Measurements from ENCODE around the gene ACE.

Gene ACE

DNA sequence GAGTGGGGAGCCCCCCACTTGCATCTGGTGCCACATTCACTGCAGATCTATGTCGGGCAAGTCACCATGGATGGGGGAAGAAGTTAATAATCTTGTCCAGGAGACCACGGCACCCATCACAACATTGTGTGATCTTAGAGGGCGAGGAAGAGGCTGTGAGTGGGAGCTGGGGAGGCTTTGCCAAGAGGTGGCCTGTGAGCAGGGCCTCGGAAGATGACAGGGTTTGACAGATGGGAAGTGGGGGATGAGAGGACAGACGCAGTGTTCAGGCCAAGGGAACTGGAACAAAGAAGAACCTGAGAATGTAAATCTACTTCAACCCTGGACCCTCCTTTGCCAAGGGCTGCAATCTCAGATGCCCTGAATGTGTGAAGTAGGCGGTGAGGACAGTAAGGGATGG, 12.4 kb downstream of the ACE start:
- no peaks in the 10 kb centered on the region for H3K9me3 ChIP-seq (ENCODE audit: severe bottlenecking)
- H3K4me3 ChIP-seq (ENCODE audit: low read depth, low read length), result no peak overlapping the region
- H3K36me3 ChIP-seq, result peaks cover 2% of the 10 kb centered on the region
- TF ChIP-seq, protein P1, sequence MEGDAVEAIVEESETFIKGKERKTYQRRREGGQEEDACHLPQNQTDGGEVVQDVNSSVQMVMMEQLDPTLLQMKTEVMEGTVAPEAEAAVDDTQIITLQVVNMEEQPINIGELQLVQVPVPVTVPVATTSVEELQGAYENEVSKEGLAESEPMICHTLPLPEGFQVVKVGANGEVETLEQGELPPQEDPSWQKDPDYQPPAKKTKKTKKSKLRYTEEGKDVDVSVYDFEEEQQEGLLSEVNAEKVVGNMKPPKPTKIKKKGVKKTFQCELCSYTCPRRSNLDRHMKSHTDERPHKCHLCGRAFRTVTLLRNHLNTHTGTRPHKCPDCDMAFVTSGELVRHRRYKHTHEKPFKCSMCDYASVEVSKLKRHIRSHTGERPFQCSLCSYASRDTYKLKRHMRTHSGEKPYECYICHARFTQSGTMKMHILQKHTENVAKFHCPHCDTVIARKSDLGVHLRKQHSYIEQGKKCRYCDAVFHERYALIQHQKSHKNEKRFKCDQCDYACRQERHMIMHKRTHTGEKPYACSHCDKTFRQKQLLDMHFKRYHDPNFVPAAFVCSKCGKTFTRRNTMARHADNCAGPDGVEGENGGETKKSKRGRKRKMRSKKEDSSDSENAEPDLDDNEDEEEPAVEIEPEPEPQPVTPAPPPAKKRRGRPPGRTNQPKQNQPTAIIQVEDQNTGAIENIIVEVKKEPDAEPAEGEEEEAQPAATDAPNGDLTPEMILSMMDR (IDR thresholded peaks at IDR 0.05; ENCODE audit: low read depth, low read length), result no peak
- H3K27ac ChIP-seq, result peak overlapping the region; percentile 42
- DNase-seq, result no peak
- no peaks in the 10 kb centered on the region for H3K27me3 ChIP-seq (ENCODE audit: insufficient read depth, low read depth, severe bottlenecking)

DNA sequence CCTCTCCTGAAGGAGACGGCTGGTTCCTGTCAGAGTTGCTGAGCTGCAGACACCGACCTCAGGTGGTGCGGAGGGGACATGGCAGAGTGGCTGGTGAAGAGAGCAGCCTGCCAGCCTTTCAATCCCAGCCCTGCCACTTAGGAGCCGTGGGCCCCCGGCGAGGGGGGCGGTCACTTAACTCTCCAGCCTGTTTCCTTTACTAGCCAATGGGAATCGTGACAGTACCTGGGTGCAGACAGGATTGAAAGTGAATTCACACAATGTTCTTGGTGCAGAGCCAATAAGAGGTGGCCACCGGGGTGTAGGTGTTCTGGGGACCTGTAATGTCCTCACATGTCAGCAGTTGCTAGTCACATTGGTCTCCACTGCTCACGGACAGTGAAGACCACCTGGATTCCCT, 13.5 kb downstream of the ACE start:
- Histone ChIP-seq H3K4me3 (ENCODE audit: low read depth, low read length) (no peak overlapping the region), H3K27me3 (ENCODE audit: insufficient read depth, low read depth, severe bottlenecking) (no peaks in the 10 kb centered on the region), H3K9me3 (ENCODE audit: severe bottlenecking) (no peaks in the 10 kb centered on the region), H3K36me3 (peaks cover 2% of the 10 kb centered on the region), H3K27ac (no peak overlapping the region)
- TF ChIP-seq, protein P1 (IDR thresholded peaks at IDR 0.05; ENCODE audit: low read depth, low read length), result peak; percentile 16; the same call in 1 of the 2 replicates
- DNase-seq, result no peak

DNA sequence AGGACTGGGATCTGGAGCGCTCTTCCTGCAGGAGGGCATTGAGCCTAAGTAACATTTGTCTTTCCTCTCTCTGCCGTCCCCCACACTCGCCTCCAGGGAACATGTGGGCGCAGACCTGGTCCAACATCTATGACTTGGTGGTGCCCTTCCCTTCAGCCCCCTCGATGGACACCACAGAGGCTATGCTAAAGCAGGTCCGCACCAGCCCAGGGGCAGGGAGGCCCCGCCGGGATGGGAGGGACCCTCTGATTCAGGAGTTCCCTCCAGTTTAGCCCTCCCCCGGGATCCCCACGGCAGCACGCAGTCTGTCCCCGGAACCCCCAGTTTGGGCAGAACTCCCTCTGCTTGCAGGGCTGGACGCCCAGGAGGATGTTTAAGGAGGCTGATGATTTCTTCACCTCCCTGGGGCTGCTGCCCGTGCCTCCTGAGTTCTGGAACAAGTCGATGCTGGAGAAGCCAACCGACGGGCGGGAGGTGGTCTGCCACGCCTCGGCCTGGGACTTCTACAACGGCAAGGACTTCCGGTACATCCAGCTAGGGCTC, 14.1 kb downstream of the ACE start:
- DNase-seq, result no peak
- Histone ChIP-seq H3K36me3 (peaks cover 2% of the 10 kb centered on the region), H3K9me3 (ENCODE audit: severe bottlenecking) (no peaks in the 10 kb centered on the region), H3K4me3 (ENCODE audit: low read depth, low read length) (no peak overlapping the region), H3K27ac (no peak overlapping the region), H3K27me3 (ENCODE audit: insufficient read depth, low read depth, severe bottlenecking) (no peaks in the 10 kb centered on the region)
- TF ChIP-seq, protein P1 (IDR thresholded peaks at IDR 0.05; ENCODE audit: low read depth, low read length), result no peak

DNA sequence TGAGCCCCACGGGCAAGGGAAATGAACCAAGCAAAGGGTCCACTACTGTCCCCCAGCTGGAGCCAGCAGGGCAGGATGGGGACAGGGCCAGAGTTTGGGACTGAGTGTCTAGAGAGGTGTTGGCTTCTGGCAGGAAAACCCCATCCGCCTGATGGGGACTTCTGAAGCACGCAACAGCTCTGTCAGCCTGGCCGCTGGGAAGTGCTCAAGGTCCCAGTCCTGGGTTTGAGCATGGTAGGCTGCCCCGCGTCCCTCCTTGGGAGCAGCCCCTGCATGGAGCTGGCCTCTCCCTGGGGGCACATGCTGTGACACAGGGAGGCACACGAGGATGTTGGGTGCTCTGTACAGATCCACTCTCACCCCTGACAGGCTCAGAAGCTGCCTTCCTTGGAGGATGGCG, 14.6 kb downstream of the ACE start:
- Histone ChIP-seq H3K36me3 (peaks cover 2% of the 10 kb centered on the region), H3K27me3 (ENCODE audit: insufficient read depth, low read depth, severe bottlenecking) (no peaks in the 10 kb centered on the region), H3K27ac (peak overlapping the region; percentile 67), H3K9me3 (ENCODE audit: severe bottlenecking) (no peaks in the 10 kb centered on the region), H3K4me3 (ENCODE audit: low read depth, low read length) (no peak overlapping the region)
- DNase-seq, result no peak
- TF ChIP-seq, protein P1 (IDR thresholded peaks at IDR 0.05; ENCODE audit: low read depth, low read length), result no peak

DNA sequence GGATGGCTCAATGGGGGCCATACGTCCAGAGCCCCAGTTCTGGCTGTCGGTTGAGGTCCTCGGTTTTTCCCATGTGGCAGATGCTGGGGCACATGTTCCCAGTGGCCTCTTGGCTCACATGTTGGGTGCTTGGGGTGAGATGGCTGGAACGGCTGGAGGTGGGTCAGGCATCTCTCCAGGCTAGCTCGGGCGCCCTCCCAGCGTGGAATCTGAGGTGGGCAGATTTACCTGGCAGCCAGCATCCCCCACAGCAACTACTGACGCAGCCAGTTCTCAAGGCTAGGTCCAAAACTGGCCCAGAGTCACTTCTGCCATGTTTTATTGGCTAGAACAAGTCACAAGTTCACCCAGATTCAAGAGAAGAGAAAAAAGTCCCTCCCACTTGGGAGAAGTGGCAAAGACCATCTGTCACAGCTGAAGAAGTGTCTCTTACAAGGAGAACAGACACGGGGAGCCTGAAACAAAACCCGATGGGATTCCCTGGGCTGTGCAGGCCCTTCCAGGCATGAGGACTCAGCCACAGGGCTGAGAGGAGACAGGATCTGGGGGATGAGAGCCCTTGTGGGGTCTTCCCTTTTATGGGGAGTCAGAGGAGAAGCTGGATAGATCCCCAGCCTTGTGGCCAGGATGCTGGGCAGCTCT, 15.2 kb downstream of the ACE start:
- DNase-seq, result no peak
- Histone ChIP-seq H3K4me3 (ENCODE audit: low read depth, low read length) (no peak overlapping the region), H3K27me3 (ENCODE audit: insufficient read depth, low read depth, severe bottlenecking) (no peaks in the 10 kb centered on the region), H3K27ac (peak overlapping the region; percentile 67), H3K36me3 (peaks cover 2% of the 10 kb centered on the region), H3K9me3 (ENCODE audit: severe bottlenecking) (no peaks in the 10 kb centered on the region)
- TF ChIP-seq, protein P1 (IDR thresholded peaks at IDR 0.05; ENCODE audit: low read depth, low read length), result no peak

DNA sequence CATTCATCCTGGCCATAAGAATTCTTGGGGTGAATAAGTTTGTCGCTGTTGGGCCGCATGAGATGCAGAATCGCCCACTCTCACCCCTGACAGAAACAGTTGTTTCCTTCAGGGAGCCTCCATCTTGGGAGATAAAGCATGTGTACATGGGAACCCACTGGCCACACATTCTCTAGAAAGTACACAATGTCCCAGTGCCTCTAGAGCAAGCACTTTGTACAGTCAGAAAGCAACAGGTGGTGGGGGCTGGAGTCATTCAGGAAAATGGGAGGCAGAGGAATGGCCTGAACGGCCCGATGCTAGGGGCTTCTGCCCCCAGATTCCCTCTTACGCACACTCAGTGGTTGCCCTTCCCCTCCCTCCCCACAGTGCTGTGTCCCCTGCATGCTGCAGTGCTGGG, 16.1 kb downstream of the ACE start:
- Histone ChIP-seq H3K4me3 (ENCODE audit: low read depth, low read length) (no peak overlapping the region), H3K9me3 (ENCODE audit: severe bottlenecking) (no peaks in the 10 kb centered on the region), H3K36me3 (peaks cover 2% of the 10 kb centered on the region), H3K27me3 (ENCODE audit: insufficient read depth, low read depth, severe bottlenecking) (no peaks in the 10 kb centered on the region), H3K27ac (no peak overlapping the region; the same call in 1 of the 2 replicates)
- TF ChIP-seq, protein P1 (IDR thresholded peaks at IDR 0.05; ENCODE audit: low read depth, low read length), result no peak
- no peak for DNase-seq

Measured in WERI-Rb-1 (cell line).